Left lung (tissue), 10 donors: Measurements from ENCODE around the gene DLGAP4. TPM values are rescaled to one million over a fixed set of nuclear protein-coding genes. Genes with fewer than 3 reads are reported as not detected.

ENCODE experiments used
- ATAC-seq: fragments of 200-7000 bp; cut with Tn5 transposase; one replicate; pipeline ENCODE4 v1.9.1; 2020; ENCODE audit warnings: moderate library complexity
- DNase-seq, 4 donors: peaks; one replicate each; pipeline ENCODE4 v3.0.0-alpha.2; 2013 to 2020
- H3K27ac ChIP-seq, 2 donors: fragments of 200-600 bp; sonication (generic) in 1 of 2; one replicate each; pipeline versions ENCODE4 v1.5.0 to v1.8.0; 2020 to 2021
- H3K27me3 ChIP-seq, 2 donors: fragments of 200-600 bp; sonication (generic) in 1 of 2; one replicate each; pipeline versions ENCODE4 v1.5.0 to v1.8.0; 2020 to 2021
- H3K36me3 ChIP-seq, 2 donors: fragments of 200-600 bp; sonication (generic) in 1 of 2; one replicate each; pipeline versions ENCODE4 v1.5.0 to v1.8.0; 2020 to 2021
- H3K4me1 ChIP-seq, 2 donors: fragments of 200-600 bp; one replicate each; pipeline ENCODE4 v1.8.0; 2021
- H3K4me3 ChIP-seq, 2 donors: fragments of 200-600 bp; sonication (generic) in 1 of 2; one replicate each; pipeline versions ENCODE4 v1.5.0 to v1.8.0; 2020 to 2021; ENCODE audit warnings: mild to moderate bottlenecking in 1 of 2
- H3K9me3 ChIP-seq, 2 donors: fragments of 200-600 bp; sonication (generic) in 1 of 2; one replicate each; pipeline versions ENCODE4 v1.5.0 to v1.8.0; 2020 to 2021
- intact Hi-C, 2 donors: fragments of 100-400 bp; cut with DNase I; formaldehyde crosslinking; loops; one replicate each; pipeline versions ENCODE4 v1.11.2 to v1.14.2; 2022
- polyA plus RNA-seq, 6 donors: library from polyadenylated mRNA; unstranded; fragments of 120-200 nt; gene quantifications; one replicate each; pipeline ENCODE4 v1.2.1, GENCODE V29; 2013; ENCODE audit not compliant: insufficient read length in 6 of 6
- total RNA-seq, 2 donors: library from RNA; stranded (reverse); fragmentation: NEBNext Ultra II Directional; extraction: Animal tissue kit (Norgen Biotek cat#: 25700); gene quantifications; one replicate each; pipeline ENCODE4 v1.2.1, GENCODE V29; 2021
- TF ChIP-seq, protein P1 (sequence below), 2 donors: fragments of 200-600 bp; sonication (generic) in 1 of 2; IDR thresholded peaks; one replicate each; pipeline versions ENCODE4 v1.5.0 to v1.8.0; 2021; ENCODE audit warnings: antibody characterized with exemption in 2 of 2
- donor health status: DM: no; HTN: yes; CAD: no.
- donor health status: DM: no; HTN: no; CAD: no.

The DLGAP4 gene
- total and polyA plus RNA-seq, 8 donors = 53.5 to 84.3 (median 72.1) TPM

GRCh38 chr20:36335206-36335870 lies 29.2 kb downstream of the DLGAP4 start:
- Histone ChIP-seq H3K27me3 (peaks cover 0 to 88% of the 10 kb centered on the region in 2 donors), H3K27ac (no peak overlapping the region), H3K4me3 (no peak overlapping the region), H3K9me3 (no peaks in the 10 kb centered on the region), H3K4me1 (no peaks in the 10 kb centered on the region), H3K36me3 (no peaks in the 10 kb centered on the region)
- intact Hi-C loops = no loop called here
- DNase-seq (peak in 1 of 4 donors; percentile 13), ATAC-seq (no peak)
- TF ChIP-seq, protein P1, sequence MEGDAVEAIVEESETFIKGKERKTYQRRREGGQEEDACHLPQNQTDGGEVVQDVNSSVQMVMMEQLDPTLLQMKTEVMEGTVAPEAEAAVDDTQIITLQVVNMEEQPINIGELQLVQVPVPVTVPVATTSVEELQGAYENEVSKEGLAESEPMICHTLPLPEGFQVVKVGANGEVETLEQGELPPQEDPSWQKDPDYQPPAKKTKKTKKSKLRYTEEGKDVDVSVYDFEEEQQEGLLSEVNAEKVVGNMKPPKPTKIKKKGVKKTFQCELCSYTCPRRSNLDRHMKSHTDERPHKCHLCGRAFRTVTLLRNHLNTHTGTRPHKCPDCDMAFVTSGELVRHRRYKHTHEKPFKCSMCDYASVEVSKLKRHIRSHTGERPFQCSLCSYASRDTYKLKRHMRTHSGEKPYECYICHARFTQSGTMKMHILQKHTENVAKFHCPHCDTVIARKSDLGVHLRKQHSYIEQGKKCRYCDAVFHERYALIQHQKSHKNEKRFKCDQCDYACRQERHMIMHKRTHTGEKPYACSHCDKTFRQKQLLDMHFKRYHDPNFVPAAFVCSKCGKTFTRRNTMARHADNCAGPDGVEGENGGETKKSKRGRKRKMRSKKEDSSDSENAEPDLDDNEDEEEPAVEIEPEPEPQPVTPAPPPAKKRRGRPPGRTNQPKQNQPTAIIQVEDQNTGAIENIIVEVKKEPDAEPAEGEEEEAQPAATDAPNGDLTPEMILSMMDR (IDR thresholded peaks at IDR 0.05) = no peak

DNA sequence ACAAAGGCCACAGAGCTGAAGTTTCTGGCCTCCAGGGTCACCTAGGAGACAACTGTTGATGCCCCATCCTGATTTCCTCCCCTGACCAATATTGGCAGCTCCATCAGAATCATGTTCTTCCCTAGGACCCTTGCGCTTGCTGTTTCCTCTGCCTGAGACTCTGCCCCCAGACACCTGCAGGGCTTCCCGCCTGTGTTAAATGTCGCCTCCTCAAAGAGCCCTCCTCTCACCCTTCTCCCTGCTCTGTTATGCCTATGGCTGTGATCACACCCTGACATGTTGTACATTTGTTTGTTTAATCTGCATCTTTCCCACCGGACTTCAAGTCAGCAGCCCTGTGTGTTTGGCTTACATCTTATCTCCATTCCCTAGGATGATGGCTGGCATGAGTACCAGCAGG lies 30.1 kb downstream of the DLGAP4 start:
- Histone ChIP-seq H3K36me3 (no peaks in the 10 kb centered on the region), H3K4me1 (no peaks in the 10 kb centered on the region), H3K9me3 (no peaks in the 10 kb centered on the region), H3K4me3 (no peak overlapping the region), H3K27me3 (peaks cover 0 to 92% of the 10 kb centered on the region in 2 donors), H3K27ac (no peak overlapping the region)
- ATAC-seq (no peak), DNase-seq (no peak)
- TF ChIP-seq, protein P1 (IDR thresholded peaks at IDR 0.05) = no peak
- intact Hi-C loops = no loop called here

DNA sequence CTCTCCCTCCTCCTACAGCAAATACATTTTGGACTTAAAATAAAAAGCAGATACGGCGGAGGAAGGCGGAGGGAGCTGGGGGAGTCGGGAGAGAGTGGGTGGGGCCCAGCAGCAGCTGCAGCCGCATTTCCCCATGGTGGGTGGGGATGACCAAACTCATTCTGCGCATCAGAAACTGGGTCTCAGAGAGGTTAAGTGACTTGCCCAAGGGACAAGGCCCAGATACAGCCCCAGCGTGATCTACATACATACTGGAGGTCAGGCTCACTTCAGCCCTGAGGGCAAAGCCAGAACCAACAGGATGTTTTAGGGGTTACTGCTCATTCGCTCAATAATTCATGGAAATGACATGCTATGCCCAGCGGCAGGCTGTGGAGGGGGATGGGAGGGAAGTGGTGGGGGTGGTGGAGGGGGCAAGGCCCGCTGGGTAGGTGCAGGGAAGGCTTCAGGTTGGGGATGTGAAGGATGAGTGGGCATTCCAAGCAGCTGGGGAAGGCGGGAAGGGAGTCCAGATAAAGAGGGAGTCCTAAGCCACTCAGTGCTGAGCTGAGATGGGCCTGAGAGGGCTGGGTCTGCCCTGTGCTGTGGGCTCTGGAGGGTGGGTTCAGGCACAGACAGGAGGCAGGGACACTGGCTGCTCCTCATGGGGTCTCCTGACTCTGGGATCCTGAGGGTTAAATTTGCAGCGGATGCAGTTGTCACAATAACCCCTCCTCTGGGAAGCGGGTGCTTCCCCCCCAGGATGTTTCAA lies 31.0 kb downstream of the DLGAP4 start:
- no peaks in the 10 kb centered on the region for H3K9me3 ChIP-seq
- ATAC-seq = no peak
- no peak overlapping the region for H3K27ac ChIP-seq
- TF ChIP-seq, protein P1 (IDR thresholded peaks at IDR 0.05) = no peak
- intact Hi-C loops = no loop called here
- H3K27me3 ChIP-seq = peaks cover 0 to 93% of the 10 kb centered on the region in 2 donors
- no peaks in the 10 kb centered on the region for H3K4me1 ChIP-seq
- no peak overlapping the region for H3K4me3 ChIP-seq
- H3K36me3 ChIP-seq = no peaks in the 10 kb centered on the region
- DNase-seq = peak in 1 of 4 donors; percentile 12

GRCh38 chr20:36337886-36338285 lies 31.7 kb downstream of the DLGAP4 start:
- TF ChIP-seq, protein P1 (IDR thresholded peaks at IDR 0.05) = no peak
- H3K27ac ChIP-seq = no peak overlapping the region
- no peaks in the 10 kb centered on the region for H3K4me1 ChIP-seq
- ATAC-seq (no peak), DNase-seq (peak in 1 of 4 donors; percentile 40)
- intact Hi-C loops = no loop called here
- H3K27me3 ChIP-seq = peaks cover 0 to 89% of the 10 kb centered on the region in 2 donors
- no peaks in the 10 kb centered on the region for H3K36me3 ChIP-seq
- H3K4me3 ChIP-seq = no peak overlapping the region
- H3K9me3 ChIP-seq = no peaks in the 10 kb centered on the region
